GM21576 (cell line): Measurements from ENCODE around the gene NUP210L.
"Not testable (repeated sequence)": the region's sequence is repeated elsewhere in the genome, so short reads cannot be mapped to it uniquely, and the experiment has no call there.

Source experiments
- ATAC-seq: cut with Tn5 transposase; IDR thresholded peaks from one replicate; pipeline ENCODE4 v1.9.1; 2021; ENCODE audit warnings: mild to moderate bottlenecking, moderate library complexity; ENCODE audit not compliant: unreplicated experiment

The NUP210L gene

GRCh38 chr1:153995640-153996039 lies 159.2 kb downstream of the NUP210L start:
- no peak for ATAC-seq

- no peak for ATAC-seq
Observed at GRCh38 chr1:153995202-153995601, 159.7 kb downstream of the NUP210L start.

- no peak for ATAC-seq
Observed at GRCh38 chr1:153991806-153992205, 163.1 kb downstream of the NUP210L start.

DNA sequence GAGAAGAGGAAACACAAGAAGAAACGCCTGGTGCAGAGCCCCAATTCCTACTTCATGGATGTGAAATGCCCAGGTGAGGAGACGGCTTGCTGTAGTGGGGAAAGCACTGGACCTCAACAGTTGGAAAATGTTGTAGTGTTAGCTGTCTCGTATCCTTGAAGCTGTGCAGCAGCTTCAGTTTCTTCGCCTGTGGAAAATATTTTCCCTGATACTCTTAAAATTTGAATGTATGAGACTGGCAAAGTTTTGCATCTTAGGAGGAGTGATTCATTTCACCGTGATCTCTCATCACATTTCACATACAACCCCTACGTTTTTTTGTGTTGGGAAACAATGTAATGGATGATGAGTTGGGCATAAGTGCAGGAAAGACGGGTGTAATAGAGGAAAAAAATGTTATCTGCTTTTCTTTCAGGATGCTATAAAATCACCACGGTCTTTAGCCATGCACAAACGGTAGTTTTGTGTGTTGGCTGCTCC lies 163.7 kb downstream of the NUP210L start:
- ATAC-seq = no peak

DNA sequence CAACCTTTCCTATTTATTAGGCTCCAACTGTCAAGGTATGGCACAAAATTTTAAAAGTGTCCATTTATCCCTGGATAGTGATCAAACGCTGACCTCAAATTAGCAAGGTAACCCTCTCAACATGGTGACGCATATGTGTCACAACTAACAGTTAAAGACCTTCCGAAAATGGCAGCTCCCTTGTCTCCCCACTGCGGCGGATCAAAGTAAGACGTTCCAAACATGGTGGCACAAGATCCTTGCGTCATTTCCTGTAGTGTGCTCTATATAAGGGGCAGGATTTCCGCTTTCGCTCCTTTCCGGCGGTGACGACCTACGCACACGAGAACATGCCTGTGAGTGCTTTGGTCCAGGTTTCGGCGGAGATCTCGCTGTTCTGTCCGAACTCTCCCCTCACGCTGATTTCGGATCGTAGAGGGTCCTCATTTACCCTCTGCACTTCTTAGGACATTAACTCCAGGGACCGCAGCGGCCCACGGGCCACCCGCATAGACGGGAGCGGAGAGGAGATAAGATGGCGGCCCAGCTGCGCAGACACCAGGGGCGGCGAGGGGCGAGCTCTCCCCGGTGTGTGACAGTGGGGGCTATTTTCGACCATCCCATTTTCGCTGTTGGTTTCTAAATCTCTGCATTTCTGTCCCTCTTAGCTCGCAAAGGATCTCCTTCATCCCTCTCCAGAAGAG lies 164.3 kb downstream of the NUP210L start, which contains the start of gene RPS27:
RPS27 (plus strand) TSS at position 295 of the 683 bp plus-strand sequence; CDS start at position 330, 35 bp downstream.
- peak; percentile 70 for ATAC-seq

GRCh38 chr1:153987621-153988020 lies 167.3 kb downstream of the NUP210L start:
- no peak for ATAC-seq

DNA sequence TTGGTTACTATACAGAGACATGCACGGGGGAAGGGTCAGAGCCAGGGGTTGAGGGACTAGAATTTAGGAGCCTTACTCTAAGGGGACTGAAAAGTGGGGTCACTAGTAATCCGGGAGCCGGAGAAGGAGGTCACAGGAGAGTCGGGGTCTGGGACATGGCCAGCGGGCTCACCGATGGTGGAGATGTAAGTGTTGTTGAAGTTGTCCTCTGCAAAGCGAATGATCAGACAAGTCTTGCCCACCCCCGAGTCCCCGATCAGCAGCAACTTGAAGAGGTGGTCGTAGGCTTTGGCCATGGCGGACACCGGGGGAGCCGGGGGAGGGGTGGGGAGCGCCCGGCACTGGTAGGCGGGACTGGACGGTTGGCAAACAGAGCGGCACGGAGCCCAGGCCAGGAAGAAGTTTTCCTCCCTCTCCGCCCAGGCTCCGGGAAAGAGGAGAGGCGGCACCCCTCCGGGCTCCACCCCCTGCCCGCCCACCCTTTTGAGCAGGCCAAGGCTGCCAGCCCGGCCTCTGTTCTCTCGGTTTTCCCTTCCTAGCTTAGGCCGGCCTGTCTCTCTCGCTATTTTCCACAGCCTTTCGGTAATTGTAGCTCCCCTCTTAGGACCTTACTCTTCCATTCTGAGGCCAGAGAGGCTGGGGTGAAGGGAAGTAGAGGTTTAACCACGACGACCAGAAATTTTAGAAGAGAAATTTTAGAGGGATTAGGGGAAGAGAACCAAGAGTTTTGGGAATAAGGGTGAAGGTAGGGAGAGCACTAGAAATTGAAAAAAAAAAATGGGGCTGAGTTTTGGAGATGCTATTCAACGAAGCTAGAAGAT lies 168.7 kb downstream of the NUP210L start, which contains the start of gene RAB13:
RAB13 (minus strand) TSS at position 399 of the 821 bp plus-strand sequence; CDS start at position 296, 103 bp downstream.
- ATAC-seq = no peak

- ATAC-seq = no peak
Observed at GRCh38 chr1:153985341-153985912, 169.4 kb downstream of the NUP210L start.

DNA sequence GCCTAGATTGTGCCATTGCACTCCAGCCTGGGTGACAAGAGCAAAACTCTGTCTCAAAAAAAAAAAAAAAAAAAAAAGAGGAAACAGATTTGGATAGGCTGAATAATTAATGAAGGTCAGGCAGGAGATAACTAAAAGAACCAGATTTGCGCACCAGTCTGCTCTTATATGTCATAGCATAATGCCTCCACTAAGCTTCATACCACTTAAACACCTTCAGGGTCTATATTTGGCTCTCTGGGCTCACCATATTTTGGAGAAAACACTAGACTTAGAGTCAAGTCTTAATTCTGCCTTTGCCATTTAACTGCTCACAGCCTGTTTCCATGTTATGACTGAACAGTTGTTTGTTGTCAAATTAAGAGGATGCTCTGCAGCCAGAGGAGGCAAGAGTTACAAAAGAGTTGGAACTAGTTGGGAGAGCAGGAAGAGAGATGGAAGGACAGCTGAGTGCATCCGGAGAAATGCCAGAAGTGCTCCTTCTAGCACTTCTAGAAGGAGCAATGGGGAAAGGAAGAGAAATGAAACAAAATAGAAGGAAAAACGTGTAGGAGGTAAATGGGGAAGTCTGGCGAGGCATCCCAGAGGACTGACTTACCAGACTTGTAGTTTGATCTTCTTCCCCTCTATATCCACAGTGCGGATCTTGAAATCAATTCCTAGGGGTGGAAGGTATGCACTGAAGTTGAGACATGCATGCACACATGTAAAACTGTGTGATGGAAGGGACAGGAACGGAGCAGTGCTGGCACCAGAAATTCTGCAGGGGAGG lies 170.6 kb downstream of the NUP210L start:
- ATAC-seq = no peak

- ATAC-seq = not testable (repeated sequence)
Observed at GRCh38 chr1:153981735-153982134, 173.1 kb downstream of the NUP210L start.

GRCh38 chr1:153979091-153979490 lies 175.8 kb downstream of the NUP210L start:
- not testable (repeated sequence) for ATAC-seq

DNA sequence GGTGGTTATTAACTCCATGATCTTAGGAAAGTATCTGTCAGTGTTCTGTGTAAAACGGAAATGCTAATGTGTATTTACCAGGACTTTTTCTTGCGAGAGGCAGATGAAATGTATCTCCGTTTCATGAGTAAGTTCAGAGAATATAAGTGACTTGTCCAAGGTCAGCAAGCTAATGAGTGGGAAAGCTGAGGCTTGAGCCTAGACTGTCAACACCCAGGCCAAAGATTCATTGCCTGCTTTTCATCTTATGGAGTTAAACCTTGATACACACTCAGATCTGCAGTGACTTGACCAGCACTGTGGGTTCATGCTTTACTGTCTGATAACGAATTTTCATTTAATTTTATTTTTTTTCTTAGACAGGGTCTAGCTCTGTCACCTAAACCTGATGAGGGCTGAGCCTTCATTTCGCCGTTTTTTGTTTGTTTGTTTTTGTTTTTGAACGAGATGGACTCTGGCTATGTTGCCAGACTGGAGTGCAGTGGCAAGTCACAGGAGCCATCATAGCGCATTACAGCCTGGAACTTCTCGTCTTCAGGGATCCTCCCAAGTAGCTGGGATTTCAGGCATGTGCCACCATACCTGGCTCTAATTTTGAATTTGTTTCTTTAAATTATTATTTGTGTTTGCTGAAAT lies 176.5 kb downstream of the NUP210L start:
- ATAC-seq = peak; percentile 8

DNA sequence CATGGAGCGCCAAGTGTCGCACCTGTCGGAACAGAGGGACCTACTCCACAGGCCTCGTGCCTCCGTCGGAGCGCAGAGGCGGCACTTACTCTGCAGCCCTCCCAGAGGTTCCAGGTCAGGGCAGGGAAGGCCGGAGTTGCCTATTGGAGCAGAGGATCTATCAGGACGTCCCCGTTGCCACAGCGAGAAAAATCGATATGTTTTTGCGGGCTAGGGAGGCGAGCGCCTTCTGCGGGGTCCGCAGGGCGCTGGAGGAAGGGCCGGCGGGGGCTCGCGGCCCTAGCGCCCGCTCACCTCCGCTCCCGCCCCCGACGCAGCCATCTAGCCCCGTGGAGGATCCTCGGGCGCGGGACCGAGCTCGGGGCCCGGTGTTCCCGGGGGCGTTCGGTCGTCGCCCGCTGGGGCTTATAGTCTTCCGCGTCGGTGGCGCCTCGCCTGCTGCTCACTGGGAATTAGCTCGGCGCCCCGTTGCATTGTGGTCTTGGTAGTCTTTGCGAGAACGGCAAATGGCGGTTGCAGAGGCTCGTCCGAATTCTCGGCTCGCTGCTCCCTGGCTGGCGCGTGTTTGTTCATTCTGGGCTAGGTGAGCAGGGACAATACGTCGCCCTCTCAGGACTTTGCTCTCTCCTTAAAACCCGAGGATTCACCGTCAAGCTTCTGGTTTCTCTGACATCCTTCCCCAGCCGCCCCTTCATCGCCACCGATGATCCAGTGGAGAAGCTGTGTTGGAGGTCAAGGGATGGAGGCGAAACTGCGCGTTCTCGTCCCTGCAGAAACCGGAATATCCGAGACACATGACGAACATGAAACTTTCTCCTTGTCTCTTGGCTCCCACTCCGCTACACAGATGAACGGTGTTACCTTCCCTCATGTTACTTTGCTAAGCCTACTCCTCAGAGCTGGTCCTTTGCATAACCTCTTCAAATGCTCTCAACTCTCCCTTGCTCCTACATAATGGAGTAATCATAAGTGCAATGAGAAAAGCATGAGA lies 177.3 kb downstream of the NUP210L start, which contains the start of gene JTB:
JTB (minus strand) TSS at position 425 of the 991 bp plus-strand sequence; CDS start at position 3, 422 bp downstream.
- peak; percentile 65 for ATAC-seq

GRCh38 chr1:153976819-153977249 lies 178.0 kb downstream of the NUP210L start:
- no peak for ATAC-seq

DNA sequence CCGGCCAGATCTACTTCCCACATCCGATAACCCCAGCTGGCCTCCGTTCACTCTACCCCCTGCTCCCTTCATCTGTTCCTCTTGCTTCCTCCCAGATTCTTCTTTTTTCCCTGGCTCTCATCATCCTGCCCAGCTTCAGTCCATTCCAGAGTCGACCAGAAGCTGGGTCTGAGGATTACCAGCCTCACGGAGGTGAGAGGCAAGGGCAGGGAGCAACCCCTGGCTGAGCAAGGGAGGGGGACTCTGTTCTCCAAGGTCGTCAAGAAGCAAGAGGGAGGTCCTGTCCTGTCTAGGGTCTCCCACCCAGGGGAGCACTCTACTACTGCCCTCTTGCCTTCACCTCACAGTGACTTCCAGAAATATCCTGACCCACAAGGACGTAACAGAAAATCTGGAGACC lies 181.3 kb downstream of the NUP210L start:
- no peak for ATAC-seq

DNA sequence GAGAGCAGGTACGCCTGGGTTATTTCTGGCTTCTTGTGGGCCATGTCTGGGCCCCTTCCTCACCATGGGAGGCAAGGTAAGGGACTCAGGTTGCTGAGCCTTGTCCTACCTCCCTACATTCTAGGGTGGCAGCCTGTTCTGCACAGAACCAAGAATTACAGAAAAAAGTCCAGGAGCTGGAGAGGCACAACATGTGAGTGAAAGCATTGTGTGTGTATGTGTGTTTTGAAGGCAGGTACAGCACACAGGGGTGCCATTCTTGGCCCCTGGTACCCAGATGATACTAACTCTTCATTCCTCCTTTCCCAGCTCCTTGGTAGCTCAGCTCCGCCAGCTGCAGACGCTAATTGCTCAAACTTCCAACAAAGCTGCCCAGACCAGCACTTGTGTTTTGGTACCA lies 181.8 kb downstream of the NUP210L start:
- no peak for ATAC-seq

DNA sequence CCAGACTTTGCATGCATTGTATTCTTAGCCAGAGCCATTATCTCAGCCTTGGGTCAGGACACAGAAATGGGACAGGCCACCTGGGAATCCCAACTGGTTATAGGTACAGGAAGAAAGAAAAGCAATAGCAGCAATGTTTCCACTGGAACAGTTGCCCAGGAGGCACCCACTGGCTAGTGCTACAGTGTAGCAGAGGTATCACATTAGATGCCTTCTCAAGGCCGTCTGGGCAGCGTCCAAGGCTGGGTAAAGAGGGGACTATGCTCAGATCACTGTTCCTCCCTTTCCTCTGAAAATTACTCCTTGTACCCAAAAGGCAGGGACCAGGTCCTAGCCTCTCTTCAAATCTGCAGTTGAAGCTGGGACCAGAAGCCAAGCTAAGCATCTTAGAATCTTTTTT lies 184.5 kb downstream of the NUP210L start:
- no peak for ATAC-seq

DNA sequence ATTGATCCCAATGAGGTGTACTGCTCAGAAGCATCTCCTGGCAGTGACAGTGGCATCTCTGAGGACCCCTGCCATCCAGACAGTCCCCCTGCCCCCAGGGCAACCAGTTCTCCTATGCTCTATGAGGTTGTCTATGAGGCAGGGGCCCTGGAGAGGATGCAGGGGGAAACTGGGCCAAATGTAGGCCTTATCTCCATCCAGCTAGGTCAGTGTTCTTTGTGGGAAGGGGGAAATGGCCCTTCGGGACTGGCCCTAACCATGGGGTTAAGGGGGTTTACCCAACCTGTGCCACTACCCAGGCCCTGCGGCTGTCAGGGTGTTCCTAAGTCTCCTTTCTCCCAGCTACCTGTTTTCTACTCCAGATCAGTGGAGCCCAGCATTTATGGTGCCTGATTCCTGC lies 185.9 kb downstream of the NUP210L start:
- ATAC-seq = no peak

GRCh38 chr1:153968408-153968807 lies 186.5 kb downstream of the NUP210L start:
- ATAC-seq = no peak
